Activated CD8-positive, alpha-beta memory T cell treated with anti-CD3 and anti-CD28 coated beads, Interleukin-2, amount 10 ng/mL, durations not matched to agents 7 days and 5 days (primary cell): ENCODE results near the gene ATXN7. TPM values are rescaled to one million over a fixed set of nuclear protein-coding genes. Genes with fewer than 3 reads are reported as not detected.

Source experiments
- ATAC-seq: fragments of 150-1000 bp; cut with Tn5 transposase; one replicate; pipeline ENCODE4 v1.10.0; 2021; ENCODE audit warnings: moderate library complexity
- CTCF ChIA-PET: fragments of 350-600 bp; sonication (Branson Sonifier 250); formaldehyde crosslinking; loops from one replicate; lab custom pipeline; 2021; ENCODE audit warnings: antibody characterized with exemption; lab: Charles Lee
- DNase-seq: peaks from one replicate; pipeline ENCODE4 v3.0.0-alpha.2; 2020
- H3K27ac Mint-ChIP-seq: one replicate; pipeline ENCODE4 v1.8.0; 2021; ENCODE audit warnings: mild to moderate bottlenecking, mixed read lengths
- H3K27me3 Mint-ChIP-seq: one replicate; pipeline ENCODE4 v1.8.0; 2021; ENCODE audit warnings: mixed read lengths
- H3K36me3 Mint-ChIP-seq: one replicate; pipeline ENCODE4 v1.8.0; 2021; ENCODE audit warnings: mild to moderate bottlenecking, mixed read lengths
- H3K4me1 Mint-ChIP-seq: one replicate; pipeline ENCODE4 v1.8.0; 2021; ENCODE audit warnings: mixed read lengths
- H3K4me3 Mint-ChIP-seq: one replicate; pipeline ENCODE4 v1.8.0; 2021; ENCODE audit warnings: mild to moderate bottlenecking, moderate library complexity, mixed read lengths
- H3K9me3 Mint-ChIP-seq: one replicate; pipeline ENCODE4 v1.8.0; 2022; ENCODE audit warnings: low read depth, mixed read lengths
- total RNA-seq, 2 experiments: library from RNA; stranded (reverse); gene quantifications; one replicate each; pipeline ENCODE4 v1.2.3, GENCODE V29; 2021

ATXN7 gene
- total RNA-seq, 2 experiments from 2014 or later = 41.9 to 56.5 TPM

DNA sequence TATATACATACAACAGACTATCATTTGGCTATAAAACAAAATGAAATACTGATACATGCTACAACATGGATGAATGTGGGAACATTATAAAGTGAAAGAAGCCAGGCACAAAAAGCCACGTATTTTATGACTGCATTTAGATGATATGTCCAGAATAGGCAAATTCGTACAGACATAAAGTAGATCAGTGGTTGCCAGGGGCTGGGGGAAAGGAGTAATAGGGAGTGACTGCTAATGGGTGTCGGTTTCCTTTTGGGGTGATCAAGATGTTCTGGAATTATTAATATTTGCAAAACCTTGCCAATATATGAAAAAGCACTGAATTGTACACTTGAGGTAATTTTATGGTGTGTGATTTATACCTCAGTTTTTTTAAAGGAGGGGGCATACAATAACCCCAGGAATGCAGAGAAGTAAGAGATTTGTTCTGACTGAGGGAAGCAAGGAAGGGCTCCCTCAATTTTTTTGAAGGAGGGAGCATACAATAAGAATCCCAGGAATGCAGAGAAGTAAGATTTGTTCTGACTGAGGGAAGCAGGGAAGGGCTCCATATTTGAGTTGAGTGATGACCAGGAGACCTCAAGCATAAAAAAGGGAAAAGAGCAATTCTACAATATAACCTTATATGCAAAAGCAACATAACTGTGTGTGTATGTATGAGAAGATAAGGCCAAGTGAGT lies 153.4 kb downstream of the ATXN7 start:
- peak overlapping the region; percentile 9 for H3K27ac Mint-ChIP-seq
- H3K4me1 Mint-ChIP-seq = peaks cover 30% of the 10 kb centered on the region
- ATAC-seq (no peak), DNase-seq (no peak)
- H3K36me3 Mint-ChIP-seq = peaks cover 59% of the 10 kb centered on the region
- no peaks in the 10 kb centered on the region for H3K9me3 Mint-ChIP-seq
- H3K4me3 Mint-ChIP-seq = no peak overlapping the region
- CTCF ChIA-PET = interaction anchor here (1.3 kb wide), 1 partner anchor 25 kb away, joined by 3 read pairs; no protein-coding TSS in a partner anchor
- H3K27me3 Mint-ChIP-seq = no peaks in the 10 kb centered on the region

DNA sequence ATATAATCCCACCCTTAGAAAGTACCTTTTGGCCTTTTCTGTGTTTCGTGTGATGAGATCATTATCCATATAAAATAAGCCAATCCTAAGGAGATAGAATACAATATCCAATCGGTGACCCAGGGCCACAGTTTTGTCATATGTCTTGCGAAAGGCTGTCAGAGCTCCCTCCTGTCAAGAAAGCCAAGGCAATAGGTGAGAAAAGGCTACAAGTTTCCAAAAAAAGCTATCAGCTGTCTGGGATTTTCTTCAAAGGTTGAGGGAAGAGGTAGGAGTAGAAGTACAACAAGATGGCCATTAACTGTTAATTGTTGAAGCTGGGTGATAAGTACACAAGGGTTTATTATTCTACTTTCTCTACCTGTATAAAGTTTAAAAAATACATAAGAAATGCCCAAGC lies 155.6 kb downstream of the ATXN7 start:
- Mint-ChIP-seq H3K27me3 (no peaks in the 10 kb centered on the region), H3K9me3 (no peaks in the 10 kb centered on the region), H3K27ac (no peak overlapping the region), H3K36me3 (peaks cover 47% of the 10 kb centered on the region), H3K4me1 (peaks cover 36% of the 10 kb centered on the region), H3K4me3 (no peak overlapping the region)
- no peak for ATAC-seq
- no peak for DNase-seq
- CTCF ChIA-PET = interaction anchor here (1.2 to 1.4 kb wide), 2 partner anchors 26 to 52 kb away, joined by 4 to 5 read pairs; no protein-coding TSS in a partner anchor

DNA sequence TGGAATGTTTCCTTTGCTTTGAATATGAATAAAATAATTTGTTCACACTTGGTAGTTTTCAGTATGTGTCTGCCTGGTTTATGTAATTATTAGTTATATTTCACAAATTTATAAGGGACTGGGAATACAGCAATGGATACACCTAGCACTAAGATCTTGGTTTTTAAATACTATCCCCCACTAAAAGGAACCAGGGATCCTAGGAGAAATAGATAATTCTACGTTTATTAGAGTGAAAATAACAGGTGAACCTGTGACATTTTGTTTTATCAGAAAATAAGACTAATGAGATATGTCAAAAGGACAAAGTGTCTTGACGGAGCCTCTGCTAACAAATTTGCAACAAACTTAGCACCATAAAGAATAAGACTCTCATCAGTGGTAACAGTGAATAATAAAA lies 156.2 kb downstream of the ATXN7 start:
- CTCF ChIA-PET = interaction anchor here (4.6 kb wide), 1 partner anchor 27 kb away, joined by 17 read pairs; no protein-coding TSS in a partner anchor
- H3K36me3 Mint-ChIP-seq = peaks cover 41% of the 10 kb centered on the region
- no peak overlapping the region for H3K4me3 Mint-ChIP-seq
- H3K27ac Mint-ChIP-seq = no peak overlapping the region
- ATAC-seq (no peak), DNase-seq (no peak)
- no peaks in the 10 kb centered on the region for H3K9me3 Mint-ChIP-seq
- peaks cover 33% of the 10 kb centered on the region for H3K4me1 Mint-ChIP-seq
- H3K27me3 Mint-ChIP-seq = no peaks in the 10 kb centered on the region

DNA sequence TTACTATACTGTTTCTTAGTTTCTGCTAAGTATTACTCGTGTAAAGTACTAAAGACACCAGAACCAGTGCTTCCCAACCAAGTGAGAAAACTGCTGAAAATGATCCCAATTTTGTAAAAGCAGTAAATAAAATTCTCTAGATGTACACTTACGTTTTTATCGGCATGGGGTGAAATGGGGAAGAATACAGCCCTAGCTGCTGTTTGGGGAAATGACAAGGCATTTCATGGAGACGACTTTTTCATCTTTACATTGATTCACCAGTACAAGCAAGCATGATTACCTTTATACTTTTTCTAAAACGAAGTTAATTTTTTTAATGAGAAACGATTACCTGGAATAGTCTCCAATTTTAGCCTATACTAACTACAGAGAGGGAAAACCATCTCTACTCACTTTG lies 158.3 kb downstream of the ATXN7 start:
- Mint-ChIP-seq H3K4me3 (peak overlapping the region; percentile 92), H3K9me3 (no peaks in the 10 kb centered on the region), H3K36me3 (peaks cover 33% of the 10 kb centered on the region), H3K4me1 (peaks cover 33% of the 10 kb centered on the region), H3K27me3 (peaks cover 1% of the 10 kb centered on the region), H3K27ac (peak overlapping the region; percentile 93)
- ATAC-seq (no peak), DNase-seq (no peak)
- CTCF ChIA-PET = interaction anchor here (1.2 to 4.6 kb wide), 7 partner anchors 10 to 158 kb away, joined by 4 to 18 read pairs (median 11); partner anchors contain the start of genes ATXN7, SCAANT1 and THOC7

DNA sequence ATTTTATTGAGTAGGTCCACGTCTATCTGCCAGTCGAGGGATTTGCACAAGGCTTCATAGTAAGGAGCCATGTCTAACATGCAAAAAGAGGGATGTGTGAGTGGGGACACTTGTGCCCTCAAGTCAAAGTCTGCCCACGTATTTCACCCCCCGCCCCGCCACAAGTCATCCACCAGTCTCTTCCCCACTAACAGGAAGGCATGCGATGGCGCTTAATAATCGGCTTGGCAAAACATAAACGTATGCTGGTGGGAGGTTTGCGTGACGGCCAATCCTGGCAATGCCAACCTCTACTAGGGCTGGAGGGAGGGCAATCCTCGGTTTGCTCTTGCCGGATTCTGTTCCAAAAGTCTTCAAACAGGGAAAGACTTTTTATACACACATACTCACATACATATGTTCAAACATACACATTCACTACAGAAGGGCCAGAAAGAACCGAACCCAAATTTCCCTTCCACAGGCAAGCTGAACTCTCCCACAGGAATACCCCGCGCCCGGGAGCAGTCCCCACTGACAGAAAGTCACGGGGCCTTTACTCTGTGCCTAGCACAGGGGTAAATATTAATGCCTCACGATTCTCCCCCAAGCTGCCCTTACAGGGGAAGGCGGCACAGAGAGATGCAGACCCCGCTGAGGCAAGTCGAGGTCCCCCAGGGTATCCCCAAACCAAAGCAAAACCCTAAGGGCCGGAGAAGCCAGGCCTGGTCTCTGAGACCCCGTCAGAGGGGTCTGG lies 159.0 kb downstream of the ATXN7 start:
- ATAC-seq (no peak), DNase-seq (peak; percentile 45)
- H3K9me3 Mint-ChIP-seq = no peaks in the 10 kb centered on the region
- peaks cover 30% of the 10 kb centered on the region for H3K4me1 Mint-ChIP-seq
- H3K36me3 Mint-ChIP-seq = peaks cover 26% of the 10 kb centered on the region
- H3K4me3 Mint-ChIP-seq = peak overlapping the region; percentile 92
- H3K27ac Mint-ChIP-seq = peak overlapping the region; percentile 93
- CTCF ChIA-PET = interaction anchor here (0.7 to 4.6 kb wide), 17 partner anchors 10 to 441 kb away, joined by 3 to 18 read pairs (median 5); partner anchors contain the start of genes ATXN7, SCAANT1 and THOC7
- H3K27me3 Mint-ChIP-seq = peaks cover 8% of the 10 kb centered on the region

DNA sequence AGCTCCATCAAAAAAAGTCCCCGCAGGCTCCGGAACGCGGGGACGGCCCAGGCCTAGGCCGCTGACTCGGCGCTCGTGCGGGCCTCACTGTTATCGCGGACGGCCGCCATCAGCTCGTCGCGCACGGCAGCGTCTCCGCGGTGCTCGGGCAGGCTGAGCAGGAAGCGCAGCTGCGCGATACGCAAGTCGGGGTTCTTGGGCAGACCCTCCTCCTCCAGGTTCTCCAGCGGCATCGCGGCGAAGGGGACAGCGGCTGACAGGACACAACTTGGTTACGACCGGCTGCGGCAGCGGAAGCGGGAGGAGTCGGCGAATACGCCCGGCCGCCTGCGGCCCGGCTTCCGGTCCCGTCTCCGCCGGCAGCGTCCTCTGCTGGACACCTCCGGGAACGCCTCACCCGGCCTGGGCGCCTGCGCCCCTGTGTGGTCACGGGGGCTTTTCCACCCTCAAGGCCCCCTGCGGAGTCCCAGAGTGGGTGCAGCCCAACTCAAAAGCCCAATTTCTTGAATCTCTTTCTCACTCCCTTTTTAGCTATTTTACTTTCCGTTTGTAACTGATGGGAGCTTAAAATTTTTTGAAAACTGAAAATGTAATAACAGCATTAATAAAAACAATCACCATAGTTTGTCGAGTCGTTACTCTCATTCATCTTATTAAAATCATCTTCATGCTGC lies 159.7 kb downstream of the ATXN7 start, which contains the start of gene PSMD6:
TSS of gene PSMD6 (minus strand) at position 308 of the 674 bp plus-strand sequence. CDS start at position 233, 75 bp downstream.
- H3K27me3 Mint-ChIP-seq = peaks cover 15% of the 10 kb centered on the region
- H3K36me3 Mint-ChIP-seq = peaks cover 19% of the 10 kb centered on the region
- H3K9me3 Mint-ChIP-seq = no peaks in the 10 kb centered on the region
- ATAC-seq (peak; percentile 91), DNase-seq (peak; percentile 92)
- peak within 1 kb of the TSS; percentile 92 for H3K4me3 Mint-ChIP-seq
- peak within 1 kb of the TSS; percentile 93 for H3K27ac Mint-ChIP-seq
- CTCF ChIA-PET = interaction anchor here (0.6 to 4.6 kb wide), 26 partner anchors 11 to 461 kb away, joined by 3 to 18 read pairs (median 4); partner anchors contain the start of gene SCAANT1
- peaks cover 30% of the 10 kb centered on the region for H3K4me1 Mint-ChIP-seq

DNA sequence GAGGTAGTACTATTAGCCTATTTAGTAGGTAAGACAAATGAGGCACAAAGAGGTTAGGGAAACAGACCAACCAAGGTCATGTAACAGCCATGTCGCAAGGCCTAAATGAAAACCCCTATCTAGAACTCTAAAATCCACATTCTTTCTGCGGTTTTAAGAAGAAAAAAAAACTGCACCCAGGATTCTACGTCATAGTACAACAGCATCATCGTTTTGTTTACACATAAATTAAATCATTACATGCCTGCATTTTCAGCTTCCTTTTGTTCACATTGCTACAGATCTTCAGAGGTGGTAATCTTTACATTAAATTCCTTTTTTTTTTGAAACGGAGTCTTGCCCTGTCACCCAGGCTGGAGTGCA lies 160.2 kb downstream of the ATXN7 start:
- DNase-seq = no peak
- H3K4me3 Mint-ChIP-seq = peak overlapping the region; percentile 92
- H3K27ac Mint-ChIP-seq = peak overlapping the region; percentile 93
- H3K27me3 Mint-ChIP-seq = peaks cover 21% of the 10 kb centered on the region
- H3K4me1 Mint-ChIP-seq = peaks cover 30% of the 10 kb centered on the region
- CTCF ChIA-PET = interaction anchor here (0.6 to 4.6 kb wide), 24 partner anchors 10 to 461 kb away, joined by 3 to 18 read pairs (median 4); partner anchors contain the start of gene SCAANT1
- H3K9me3 Mint-ChIP-seq = no peaks in the 10 kb centered on the region
- no peak for ATAC-seq
- peaks cover 17% of the 10 kb centered on the region for H3K36me3 Mint-ChIP-seq

DNA sequence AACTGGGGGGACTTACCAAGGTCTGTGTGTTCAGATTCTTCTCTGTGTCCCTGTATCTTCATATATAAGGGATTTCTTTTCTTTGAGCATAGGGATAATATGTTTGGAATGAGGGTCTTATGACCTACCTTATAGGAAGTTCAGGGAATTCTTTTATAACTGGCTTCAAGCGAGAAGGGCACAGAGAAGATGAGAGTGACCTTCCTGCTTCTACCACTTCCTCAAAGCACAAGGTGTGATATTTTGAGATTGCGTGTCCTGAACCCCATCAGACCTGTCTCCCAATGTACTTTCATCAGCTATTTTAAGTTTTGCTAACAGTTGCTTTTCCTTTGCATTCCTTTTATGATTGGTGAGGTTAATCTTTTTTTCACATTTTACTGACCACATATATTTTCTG lies 162.7 kb downstream of the ATXN7 start:
- no peaks in the 10 kb centered on the region for H3K9me3 Mint-ChIP-seq
- H3K36me3 Mint-ChIP-seq = peaks cover 8% of the 10 kb centered on the region
- H3K27me3 Mint-ChIP-seq = peaks cover 31% of the 10 kb centered on the region
- H3K27ac Mint-ChIP-seq = no peak overlapping the region
- CTCF ChIA-PET = interaction anchor here (0.9 to 1.3 kb wide), 3 partner anchors 12 to 458 kb away, joined by 3 to 4 read pairs (median 3); no protein-coding TSS in a partner anchor
- no peak overlapping the region for H3K4me3 Mint-ChIP-seq
- DNase-seq (no peak), ATAC-seq (no peak)
- H3K4me1 Mint-ChIP-seq = peaks cover 29% of the 10 kb centered on the region

DNA sequence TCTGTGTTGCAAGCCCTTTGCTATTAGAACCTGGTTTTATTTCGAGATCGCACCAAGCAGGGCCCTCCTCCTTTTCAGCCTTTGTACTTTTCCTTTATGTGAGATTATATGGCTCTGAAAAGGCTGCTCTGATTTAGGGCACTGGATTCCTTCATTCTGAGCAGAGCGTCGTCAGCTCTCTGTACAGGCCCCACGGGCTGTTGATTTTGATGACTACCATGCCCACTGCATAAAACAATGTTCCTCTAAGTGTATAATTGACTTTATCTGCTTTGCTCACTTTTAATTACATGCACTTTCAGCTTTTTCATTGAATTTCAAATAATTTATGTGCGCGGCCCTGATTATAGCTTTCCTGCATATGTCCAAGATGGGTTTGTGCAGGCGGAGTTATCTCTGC lies 164.0 kb downstream of the ATXN7 start:
- H3K27ac Mint-ChIP-seq = no peak overlapping the region
- H3K9me3 Mint-ChIP-seq = no peaks in the 10 kb centered on the region
- H3K27me3 Mint-ChIP-seq = peaks cover 36% of the 10 kb centered on the region
- DNase-seq (no peak), ATAC-seq (no peak)
- no peaks in the 10 kb centered on the region for H3K36me3 Mint-ChIP-seq
- H3K4me1 Mint-ChIP-seq = peaks cover 18% of the 10 kb centered on the region
- H3K4me3 Mint-ChIP-seq = no peak overlapping the region
- CTCF ChIA-PET = interaction anchor here (0.6 kb wide), 1 partner anchor 31 kb away, joined by 3 read pairs; no protein-coding TSS in a partner anchor

DNA sequence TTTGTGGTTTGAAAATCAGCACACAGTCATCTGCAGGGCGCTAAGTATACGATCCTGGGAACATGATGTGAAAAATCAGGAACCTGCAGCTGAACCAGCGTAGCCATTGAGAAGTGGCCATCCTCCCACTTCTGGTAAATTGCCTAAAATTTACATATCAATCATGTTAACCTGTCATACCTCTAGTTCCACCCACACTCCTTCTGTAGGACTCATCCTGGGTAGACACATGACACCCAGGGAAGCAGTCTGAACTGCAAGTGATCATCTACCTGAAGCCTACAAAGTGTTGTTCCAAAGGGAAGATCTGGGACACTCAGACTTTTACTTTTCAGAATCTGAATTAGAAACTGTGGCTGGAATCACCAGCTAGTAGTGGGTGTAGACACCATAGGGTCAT lies 165.1 kb downstream of the ATXN7 start:
- CTCF ChIA-PET = no interaction called here
- no peak for ATAC-seq
- H3K27ac Mint-ChIP-seq = no peak overlapping the region

DNA sequence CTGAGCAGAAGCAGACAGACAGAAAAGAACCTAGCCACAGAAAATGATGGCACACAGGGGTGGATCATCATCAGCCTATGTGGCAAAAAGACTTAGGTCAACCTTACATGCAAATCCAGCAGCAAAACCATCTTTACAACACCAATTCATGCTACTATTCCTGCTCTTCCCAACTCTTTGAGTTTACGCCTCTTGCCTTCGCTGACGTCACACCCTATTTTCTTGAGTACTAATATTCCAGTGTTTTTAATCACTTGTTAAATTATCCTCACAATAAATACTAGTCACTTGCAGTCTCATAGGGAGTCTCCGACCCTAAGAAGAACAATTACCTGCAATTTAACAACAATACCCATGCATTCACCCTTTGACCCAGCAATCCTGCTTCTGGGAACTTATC lies 165.6 kb downstream of the ATXN7 start:
- ATAC-seq (no peak), DNase-seq (no peak)
- Mint-ChIP-seq H3K27me3 (peaks cover 43% of the 10 kb centered on the region), H3K4me3 (no peak overlapping the region), H3K9me3 (peaks cover 3% of the 10 kb centered on the region), H3K4me1 (peaks cover 12% of the 10 kb centered on the region), H3K36me3 (peaks cover 2% of the 10 kb centered on the region), H3K27ac (no peak overlapping the region)
- CTCF ChIA-PET = interaction anchor here (2.7 kb wide), 1 partner anchor 455 kb away, joined by 20 read pairs; no protein-coding TSS in a partner anchor

More for the DNA sequence above, 165.1 kb downstream of the ATXN7 start:
- no peak for DNase-seq
- Mint-ChIP-seq H3K36me3 (no peaks in the 10 kb centered on the region), H3K9me3 (no peaks in the 10 kb centered on the region), H3K4me3 (no peak overlapping the region), H3K27me3 (peaks cover 37% of the 10 kb centered on the region), H3K4me1 (peaks cover 15% of the 10 kb centered on the region)

DNA sequence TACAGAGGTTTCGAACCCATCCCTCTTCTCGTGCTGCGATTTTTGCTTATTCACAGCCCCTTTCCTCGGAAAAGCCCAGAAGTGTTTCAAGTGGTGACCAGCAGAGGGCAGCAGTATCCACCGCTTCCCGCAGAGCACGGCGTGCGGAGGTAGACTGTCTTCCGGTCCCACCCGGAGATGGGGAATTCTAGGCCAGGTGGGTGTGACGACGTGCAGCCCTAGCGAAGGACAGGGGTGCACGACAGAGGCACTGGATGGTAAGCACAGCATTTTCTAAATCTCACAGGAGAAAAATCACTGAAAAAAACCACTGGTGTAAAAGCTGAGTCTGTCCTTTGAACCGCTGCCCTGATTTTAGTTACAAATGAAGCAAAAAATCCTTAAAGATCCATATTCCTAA lies 167.1 kb downstream of the ATXN7 start:
- DNase-seq (peak; percentile 76), ATAC-seq (peak; percentile 94)
- Mint-ChIP-seq H3K27ac (no peak overlapping the region), H3K4me1 (peaks cover 13% of the 10 kb centered on the region), H3K9me3 (peaks cover 6% of the 10 kb centered on the region), H3K4me3 (peak overlapping the region; percentile 65), H3K27me3 (peaks cover 49% of the 10 kb centered on the region), H3K36me3 (peaks cover 3% of the 10 kb centered on the region)
- CTCF ChIA-PET = interaction anchor here (0.9 to 2.7 kb wide), 12 partner anchors 13 to 457 kb away, joined by 3 to 20 read pairs (median 4); no protein-coding TSS in a partner anchor
